Mammary epithelial cell (primary cell): ENCODE results near the gene MIOS.

ENCODE experiments used
- CTCF ChIP-seq, 2 donors: IDR thresholded peaks in 1 of 2; conservative IDR thresholded peaks in 1 of 2; 2 replicates each; pipeline ENCODE4 v1.5.1; 2011 to 2012; ENCODE audit warnings: inconsistent platforms in 2 of 2, low read length in 2 of 2, mild to moderate bottlenecking in 2 of 2, control low read depth in 1 of 2, low read depth in 1 of 2; ENCODE audit not compliant: insufficient read depth in 1 of 2; ENCODE audit errors: extremely low read depth in 1 of 2
- EZH2 ChIP-seq: IDR thresholded peaks from 2 replicates; pipeline ENCODE4 v1.6.1; 2012; ENCODE audit warnings: low read length, inconsistent platforms, borderline replicate concordance

DNA sequence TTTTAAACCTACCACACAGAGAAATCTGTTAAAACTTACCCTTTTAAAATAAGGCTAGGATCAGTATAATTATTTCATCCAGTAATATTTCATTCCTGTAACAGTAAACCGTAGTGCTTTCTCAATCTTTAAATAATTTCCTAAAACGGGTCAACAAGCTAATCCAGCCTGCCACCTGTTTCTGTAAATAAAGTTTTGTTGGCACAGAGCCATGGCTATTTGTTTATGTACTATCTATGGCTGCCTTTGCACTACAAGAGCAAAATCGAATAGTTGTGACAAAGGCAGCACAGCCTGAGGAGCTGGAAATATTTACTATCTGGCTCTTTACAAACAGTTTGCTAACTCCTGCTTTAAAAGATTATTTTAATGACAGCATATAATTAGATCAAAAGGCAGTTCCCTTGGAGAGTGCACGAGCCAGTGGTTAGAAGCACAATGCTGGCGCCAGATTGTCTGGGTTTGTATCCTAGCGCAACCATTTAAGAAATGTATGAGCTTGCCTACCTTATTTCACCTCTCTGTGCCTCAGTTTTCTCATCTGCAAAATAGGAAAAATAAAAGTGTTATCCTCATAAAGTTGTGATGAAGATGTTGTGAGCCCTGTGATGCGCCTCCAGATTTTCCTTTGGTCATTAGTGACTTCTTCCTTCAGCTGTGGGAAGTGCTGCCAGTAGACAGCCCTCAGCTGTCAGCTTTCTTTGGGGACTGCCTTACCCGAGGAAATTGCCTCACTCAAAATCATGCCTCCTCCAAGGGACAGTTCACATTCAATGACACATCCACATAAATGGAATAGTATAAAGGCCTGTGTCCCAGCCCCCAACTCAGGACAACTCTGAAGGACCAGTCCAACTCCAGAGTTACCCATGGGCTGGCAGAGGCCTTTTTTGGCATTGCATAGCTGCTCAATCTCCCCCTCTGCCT is 11.8 kb upstream of the MIOS start:
- no peak for TF ChIP-seq CTCF (conservative IDR thresholded peaks at IDR 0.05 in 1 of 2, IDR thresholded peaks at IDR 0.05 in 1 of 2; ENCODE audit: extremely low read depth in 1 of 2, insufficient read depth in 1 of 2, low read depth in 1 of 2, low read length in 2 of 2)
- TF ChIP-seq EZH2: no peak
